Hypothalamus (tissue), 51 donors: Measurements from ENCODE around the gene RAPGEF5.

Experiments used
- DNase-seq, 51 donors: peaks; one replicate each; lab custom pipeline; 2025; lab: John Stamatoyannopoulos, UW

RAPGEF5 gene

DNA sequence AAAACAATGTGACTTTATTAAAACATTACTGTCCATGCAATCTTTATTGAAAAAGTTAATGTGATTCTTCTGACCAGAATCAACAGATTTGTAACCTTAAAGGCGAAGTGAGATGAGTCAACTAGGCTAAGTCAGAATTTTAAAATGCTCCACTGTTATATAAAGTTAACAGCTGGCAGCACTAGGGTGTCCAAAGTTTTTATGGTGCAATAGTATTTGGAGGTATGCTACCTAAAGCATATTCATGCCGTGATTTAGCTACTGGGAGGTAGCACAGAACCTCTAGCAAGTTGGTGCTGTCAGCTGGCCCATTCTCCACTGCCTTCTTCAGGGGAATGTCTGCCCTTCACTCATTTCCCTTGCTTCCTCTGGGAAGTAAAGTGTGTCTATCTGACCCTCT lies 126.7 kb downstream of the RAPGEF5 start:
- no peak for DNase-seq

- DNase-seq, result no peak
These were observed 127.8 kb downstream of the RAPGEF5 start for GRCh38 chr7:22229148-22229547.

- DNase-seq, result no peak
These were observed 133.1 kb downstream of the RAPGEF5 start for GRCh38 chr7:22223807-22224206.

DNA sequence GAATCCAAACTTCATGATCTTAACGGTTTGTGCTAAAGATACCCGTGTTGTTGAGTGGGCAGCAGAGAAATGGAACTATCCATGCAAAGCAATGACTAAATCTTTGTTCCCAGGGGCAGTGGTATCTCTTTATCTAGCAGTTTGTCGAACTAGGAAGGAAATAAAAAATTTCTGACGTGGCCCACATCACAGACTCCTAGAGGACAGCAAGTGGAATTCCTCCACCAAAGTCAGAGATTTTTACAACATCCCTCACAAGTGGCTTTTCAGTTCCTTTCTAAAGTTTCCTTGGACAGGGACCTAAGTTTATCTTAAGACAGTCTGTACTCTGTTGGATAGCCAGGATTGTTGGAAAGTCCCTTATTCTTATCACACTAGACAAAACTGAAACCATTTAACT lies 136.0 kb downstream of the RAPGEF5 start:
- no peak for DNase-seq

- peak in 2 of 51 donors; percentile 31 to 60 for DNase-seq
These were observed 137.0 kb downstream of the RAPGEF5 start for GRCh38 chr7:22219739-22220493.

DNA sequence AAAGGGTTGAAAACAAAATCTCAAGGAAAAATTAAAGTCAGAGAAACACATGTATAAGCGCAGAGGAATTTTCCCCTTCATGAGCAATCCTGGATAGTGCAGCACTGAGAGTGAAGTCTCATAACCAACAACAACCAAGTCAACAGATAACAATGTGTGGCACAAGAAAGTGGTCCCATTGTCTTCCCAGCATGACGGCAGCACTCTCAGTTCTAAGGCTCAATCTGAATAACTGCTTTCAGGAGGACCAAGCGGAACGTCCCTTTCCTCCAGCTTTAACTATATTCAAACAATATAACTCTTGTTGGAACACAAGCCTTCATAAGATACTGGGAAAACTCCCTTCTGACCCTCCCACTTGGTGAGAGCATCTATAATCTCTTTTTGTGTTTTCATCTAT lies 137.9 kb downstream of the RAPGEF5 start:
- peak in 33 of 51 donors; percentile 9 to 88 (median 56) for DNase-seq

GRCh38 chr7:22216832-22217475 lies 140.0 kb downstream of the RAPGEF5 start:
- peak in 1 of 51 donors; percentile 48 for DNase-seq

- DNase-seq, result no peak
These were observed 140.6 kb downstream of the RAPGEF5 start for GRCh38 chr7:22216309-22216708.

DNA sequence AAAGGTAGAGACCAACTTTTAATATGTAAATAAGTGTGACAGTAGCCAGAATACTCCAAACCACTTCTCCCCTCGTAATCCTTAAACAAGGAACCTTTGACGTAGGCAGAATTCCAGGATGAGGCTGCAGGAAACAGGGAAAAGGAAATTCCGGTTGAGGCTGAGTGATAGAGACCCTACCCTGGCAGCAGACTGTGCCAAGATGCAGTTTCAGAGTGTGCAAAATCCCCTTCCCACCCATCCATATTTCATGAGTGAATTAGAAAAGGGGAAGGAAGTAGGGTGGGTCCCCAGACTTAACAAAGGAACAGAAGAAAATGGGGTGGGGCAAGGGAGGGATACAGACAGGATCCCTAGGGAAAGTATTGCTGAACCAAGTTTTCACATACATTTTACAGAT lies 143.0 kb downstream of the RAPGEF5 start:
- DNase-seq, result no peak

- no peak for DNase-seq
These were observed 143.9 kb downstream of the RAPGEF5 start for GRCh38 chr7:22213081-22213480.

DNA sequence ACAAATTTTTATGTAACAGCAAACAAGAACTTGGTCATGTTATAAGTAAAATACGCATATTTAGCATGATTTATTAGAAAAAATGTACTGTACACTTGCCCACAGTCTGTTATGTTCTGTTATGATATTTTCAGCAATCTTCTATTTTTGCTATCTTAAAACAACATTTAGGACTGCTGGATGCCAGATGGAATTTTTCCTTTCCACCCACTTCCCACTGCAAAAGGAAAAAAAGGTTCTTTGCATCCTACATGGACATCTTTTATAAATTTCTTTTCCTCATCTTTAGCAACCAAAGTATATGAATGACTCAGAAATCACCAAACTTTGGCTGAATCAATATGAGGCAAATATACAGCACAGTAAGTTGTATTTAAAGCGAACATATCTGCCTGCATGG lies 146.0 kb downstream of the RAPGEF5 start:
- no peak for DNase-seq

GRCh38 chr7:22210355-22210754 lies 146.6 kb downstream of the RAPGEF5 start:
- DNase-seq, result no peak

DNA sequence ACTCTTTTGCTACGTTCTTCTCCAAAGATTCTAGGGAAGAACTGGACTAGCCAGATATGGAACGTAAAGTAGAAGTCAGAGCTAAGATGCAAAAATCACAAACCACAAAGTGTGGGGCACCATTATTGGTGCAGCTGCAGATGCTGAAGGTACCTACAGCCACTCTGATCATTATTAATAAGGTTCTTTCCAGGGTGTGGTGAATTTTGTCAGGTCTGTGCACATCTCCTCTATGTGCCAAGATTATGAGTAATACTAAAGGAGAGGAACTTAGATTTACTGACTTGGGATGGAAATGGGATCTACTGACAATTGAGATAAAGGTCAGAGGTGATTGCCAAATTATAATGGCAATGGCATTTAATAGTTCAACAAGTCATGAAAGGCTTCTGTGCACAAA lies 148.2 kb downstream of the RAPGEF5 start:
- no peak for DNase-seq

- no peak for DNase-seq
These were observed 149.2 kb downstream of the RAPGEF5 start for GRCh38 chr7:22207724-22208225.

GRCh38 chr7:22205631-22206030 lies 151.3 kb downstream of the RAPGEF5 start:
- DNase-seq, result no peak

- DNase-seq, result no peak
These were observed 152.6 kb downstream of the RAPGEF5 start for GRCh38 chr7:22204312-22204711.

DNA sequence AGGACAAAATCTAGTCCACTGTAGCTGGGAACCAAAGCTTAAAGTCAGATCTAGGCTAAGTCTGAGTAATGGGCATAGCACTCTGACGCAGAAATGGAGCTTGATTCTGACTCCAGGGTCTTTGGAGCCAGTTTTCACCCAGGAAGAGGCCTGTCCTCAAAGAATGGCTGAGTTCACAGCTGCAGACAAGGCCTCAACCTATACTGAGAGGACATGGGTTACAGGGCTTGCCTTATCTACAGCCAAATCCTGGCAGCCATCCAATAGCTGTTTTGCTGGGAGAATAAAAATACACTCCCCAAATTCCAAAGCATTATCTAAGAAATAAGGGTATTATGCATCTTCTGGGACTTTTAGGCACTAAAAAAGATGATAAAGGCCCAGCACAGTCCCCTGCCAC lies 154.8 kb downstream of the RAPGEF5 start:
- no peak for DNase-seq

DNA sequence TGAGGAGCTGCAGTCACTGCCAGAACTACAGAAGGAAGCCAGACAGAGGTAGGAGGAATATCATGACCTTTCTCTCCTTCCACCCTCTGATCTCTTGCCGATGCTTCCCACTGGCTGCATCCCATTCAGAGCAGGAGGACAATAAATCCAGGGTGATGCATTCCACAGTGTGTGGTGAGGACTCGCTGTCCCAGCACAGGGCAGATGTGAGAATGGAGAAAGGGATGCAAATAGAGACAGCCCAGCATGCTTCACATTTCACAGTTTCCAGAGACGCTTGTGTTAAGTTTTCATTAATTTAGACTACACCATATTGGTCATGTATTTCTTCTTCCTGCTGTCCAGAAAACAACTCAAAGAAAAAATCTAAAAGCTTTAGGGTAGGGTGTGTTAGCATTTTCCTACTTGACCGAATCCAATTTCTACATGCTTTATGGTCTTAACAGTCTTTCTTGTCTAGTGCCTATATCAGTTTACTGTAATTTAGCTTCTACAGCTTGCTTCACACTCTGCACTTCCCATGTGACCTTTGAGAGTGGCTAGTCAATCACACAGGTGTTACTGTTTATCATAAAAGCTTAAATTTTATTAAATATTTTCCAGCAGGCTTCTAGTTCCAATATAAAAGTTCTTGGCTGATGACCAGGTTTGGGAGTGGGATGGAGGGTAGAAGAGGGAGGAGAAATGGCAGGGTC lies 155.6 kb downstream of the RAPGEF5 start:
- peak in 1 of 51 donors; percentile 40 for DNase-seq

- peak in 1 of 51 donors; percentile 35 for DNase-seq
These were observed 156.2 kb downstream of the RAPGEF5 start for GRCh38 chr7:22200777-22201176.

DNA sequence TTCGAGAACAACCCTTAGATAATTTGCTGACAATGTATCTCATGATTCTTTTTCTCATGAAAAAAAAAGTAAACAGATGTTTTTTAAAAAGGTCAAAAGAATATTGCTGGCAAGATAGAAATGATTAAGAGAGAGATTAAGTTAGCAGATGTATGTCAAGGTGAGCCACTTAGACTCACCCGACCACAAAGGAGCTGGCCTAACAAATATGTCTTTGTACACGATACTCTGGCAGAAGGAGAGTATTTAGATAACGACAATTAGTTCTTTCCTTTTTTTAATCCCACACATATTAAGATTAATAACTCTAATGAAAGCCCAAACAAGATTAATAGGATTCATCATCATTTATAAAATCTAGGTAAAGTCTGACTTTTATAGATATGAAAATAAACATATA lies 156.7 kb downstream of the RAPGEF5 start:
- no peak for DNase-seq

DNA sequence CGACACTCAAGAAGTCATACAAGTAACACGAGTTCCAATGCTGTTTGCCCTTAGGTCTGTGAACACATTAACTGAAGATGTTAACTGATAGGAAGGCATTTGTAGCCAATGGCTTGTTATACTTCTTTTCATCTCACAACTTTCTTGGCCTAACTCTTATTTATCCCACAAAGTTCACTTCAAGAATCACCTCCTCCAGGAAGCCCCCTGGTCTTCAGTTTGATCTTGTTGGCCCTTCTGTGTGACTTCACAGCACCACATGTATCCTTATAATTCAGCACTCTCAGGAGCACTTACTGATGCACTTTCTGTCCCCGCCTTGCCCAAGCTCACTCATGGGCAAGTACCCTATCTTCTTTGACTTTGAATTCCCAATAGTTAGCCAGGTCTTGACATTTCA lies 159.6 kb downstream of the RAPGEF5 start:
- DNase-seq, result no peak

GRCh38 chr7:22196429-22196828 lies 160.5 kb downstream of the RAPGEF5 start:
- DNase-seq, result no peak
